HG03025 (cell line): Measurements from ENCODE around the gene STOX2.
"Not testable (repeated sequence)": the region's sequence is repeated elsewhere in the genome, so short reads cannot be mapped to it uniquely, and the experiment has no call there.

Source experiments
- ATAC-seq: cut with Tn5 transposase; IDR thresholded peaks from one replicate; pipeline ENCODE4 v1.9.1; 2021; ENCODE audit warnings: mild to moderate bottlenecking, moderate library complexity; ENCODE audit not compliant: unreplicated experiment, low FRiP score

Gene STOX2

DNA sequence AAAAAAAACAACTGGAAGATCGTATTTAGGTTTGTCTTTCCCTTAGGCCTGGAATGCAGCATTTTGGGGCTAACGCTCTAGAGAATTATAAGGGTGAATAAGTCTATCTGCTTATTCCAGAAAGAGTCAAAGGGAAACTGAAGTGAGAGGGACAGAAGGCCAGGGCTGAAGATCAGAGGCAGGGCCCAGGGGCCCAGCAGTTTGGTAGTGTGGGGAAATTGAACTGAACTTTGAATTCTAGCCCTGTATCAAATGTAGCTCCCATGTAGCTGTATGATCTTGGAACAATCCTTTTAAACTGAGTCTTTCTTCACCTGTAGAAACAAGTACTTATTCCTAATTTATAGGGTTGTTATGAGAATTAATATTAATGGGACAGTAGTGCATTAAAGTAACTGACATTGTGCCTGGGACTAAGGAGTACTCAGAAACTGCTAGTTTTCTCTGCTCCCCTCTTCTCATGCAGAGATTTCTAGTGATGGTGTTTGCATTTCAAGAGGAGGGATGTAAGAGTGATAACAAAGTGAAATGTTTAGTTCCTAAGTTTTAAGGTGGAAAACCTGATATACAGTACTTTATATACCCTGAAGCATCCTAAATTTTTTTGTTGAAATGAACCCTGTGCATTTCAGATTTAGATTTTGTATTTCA, 30.4 kb downstream of the STOX2 start:
- ATAC-seq, result no peak

DNA sequence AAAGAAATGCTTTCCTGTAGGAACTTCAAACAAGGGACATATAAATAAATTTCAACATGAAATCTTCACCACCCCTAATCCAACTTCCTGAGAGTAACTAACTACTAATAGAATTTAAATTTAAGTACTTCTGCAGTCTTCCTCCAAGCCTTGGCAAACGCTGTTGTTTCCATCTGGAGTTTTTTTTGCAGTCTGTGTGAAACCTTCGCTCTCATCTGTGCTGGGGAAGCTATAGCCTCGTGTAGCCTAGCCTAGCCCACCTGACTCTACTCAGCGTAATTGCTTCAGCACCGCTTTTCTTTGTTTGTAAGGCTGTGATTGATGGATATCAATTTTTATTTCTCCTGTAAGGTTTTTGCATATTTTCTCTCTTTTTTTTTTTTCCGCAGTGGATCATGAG, 30.9 kb downstream of the STOX2 start:
- ATAC-seq, result no peak

DNA sequence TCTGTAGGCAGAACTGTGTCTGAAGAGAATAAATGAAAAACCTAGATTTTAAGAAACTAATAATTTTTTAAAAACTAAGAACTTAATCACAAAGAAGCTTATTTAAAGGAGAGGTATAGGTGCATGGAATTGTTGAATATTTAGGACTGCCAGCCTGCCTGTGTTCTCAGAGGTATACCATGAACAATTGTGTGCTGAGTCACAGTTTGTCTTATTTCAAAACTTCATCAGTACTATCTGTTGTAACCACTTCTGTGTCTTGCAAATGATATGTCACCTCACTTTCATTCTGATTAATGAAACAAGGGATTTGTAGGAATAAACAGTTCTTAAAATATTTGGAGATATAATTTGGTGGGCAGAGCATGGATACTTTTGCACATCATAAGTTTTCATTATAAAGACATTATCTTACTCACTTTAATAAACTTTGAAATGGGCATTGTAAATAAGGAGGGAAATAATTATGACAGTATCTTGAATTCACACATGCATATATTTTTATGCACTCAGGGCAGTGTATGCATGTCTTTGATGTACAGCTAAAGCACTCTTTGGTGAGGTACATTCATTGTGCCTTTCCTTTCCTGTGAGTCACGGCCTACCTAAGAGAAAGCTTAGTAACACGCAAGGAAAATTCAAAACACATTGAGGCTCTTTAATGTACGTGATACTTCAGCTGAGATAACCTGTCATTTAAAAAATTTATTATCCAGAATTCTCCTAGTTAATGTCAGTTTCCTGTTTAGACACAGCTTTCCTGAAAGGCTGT, 31.7 kb downstream of the STOX2 start:
- ATAC-seq, result no peak

DNA sequence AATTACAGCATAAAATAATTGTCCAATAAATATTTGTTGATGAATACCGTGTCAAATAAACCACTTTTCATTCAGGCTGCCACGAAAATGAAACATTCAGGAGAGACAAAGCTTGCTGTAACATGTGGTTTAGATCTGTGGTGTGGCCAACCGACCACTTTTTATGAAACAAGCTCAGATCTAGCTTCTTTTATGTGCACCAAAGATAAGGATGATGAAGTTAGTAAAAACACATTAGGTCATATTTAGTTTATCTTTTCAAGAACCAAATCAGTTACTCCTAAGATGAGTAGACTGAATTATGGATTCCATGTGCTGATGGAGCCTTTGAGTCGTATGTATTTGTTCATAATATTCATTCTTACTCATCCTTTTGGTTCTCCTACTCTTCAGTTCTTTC, 35.8 kb downstream of the STOX2 start:
- no peak for ATAC-seq

DNA sequence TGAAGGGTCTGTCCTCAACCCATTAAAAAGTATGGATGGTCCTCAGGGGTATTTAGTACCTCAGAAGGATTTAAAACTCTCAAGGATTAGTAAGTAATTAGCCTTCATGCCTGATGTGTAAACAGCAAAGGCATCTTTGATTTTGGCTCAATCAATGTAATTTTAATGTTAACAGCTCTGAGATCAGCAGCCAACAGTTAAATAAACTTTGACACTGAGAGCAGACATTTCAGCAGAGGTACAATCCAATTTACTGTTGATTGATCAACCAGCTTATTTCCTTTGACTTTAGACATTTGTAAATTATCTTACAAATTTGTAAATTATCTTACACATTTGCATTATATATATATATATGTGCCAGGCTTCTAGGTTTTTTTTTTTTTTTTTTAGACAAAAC, 36.9 kb downstream of the STOX2 start:
- no peak for ATAC-seq

DNA sequence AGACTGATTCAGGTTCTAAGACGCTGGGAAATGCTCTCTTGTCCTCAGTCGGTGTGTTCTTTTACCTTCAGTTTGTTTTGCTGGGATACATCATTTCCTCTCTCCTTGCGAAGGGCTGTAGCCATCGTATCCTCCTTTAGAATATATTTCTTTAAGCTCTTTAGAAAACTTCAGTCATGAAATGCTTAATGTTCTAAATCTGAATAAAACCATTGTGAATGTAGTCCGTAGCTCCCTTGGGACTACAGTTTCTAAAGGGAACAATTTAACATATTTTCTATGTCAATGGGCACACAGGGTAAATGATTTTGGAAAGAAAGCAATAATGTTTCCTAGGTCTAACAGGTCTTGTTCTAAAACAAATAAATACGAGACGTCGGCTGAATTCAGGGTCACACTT, 40.6 kb downstream of the STOX2 start:
- no peak for ATAC-seq

DNA sequence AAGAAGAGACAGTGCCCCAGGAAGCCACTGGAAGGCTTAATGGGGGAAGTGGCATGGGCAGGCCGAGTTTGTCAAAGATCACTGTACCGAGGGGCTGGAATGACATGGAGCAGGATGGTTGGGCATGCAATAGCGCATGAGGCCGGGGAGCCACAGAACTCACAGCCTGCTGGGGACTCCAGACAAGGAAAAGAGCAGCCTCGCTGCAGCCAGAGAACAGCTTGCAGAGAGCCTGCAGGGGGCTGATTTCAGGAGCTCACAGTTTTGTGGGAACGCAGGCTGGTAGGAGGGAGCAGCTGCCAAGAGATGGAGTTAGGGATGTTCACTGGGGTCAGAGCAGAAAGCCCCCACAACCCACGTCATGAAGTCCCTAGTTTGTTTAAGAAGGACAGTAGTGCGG, 45.4 kb downstream of the STOX2 start:
- no peak for ATAC-seq

DNA sequence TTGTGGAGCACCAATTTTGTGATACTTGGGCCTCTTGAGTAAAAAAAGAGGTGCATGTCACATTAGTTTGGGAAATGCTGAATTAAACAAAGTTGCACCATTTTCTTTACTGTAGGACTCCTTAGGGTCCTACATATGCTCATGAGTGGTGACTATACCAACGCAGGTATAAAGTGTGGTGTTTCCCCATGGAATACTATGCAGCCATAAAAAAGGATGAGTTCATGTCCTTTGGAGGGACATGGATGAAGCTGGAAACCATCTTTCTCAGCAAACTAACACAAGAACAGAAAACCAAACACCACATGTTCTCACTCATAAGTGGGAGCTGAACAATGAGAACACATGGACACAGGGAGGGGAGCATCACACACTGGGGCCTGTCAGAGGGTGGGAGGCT, 47.5 kb downstream of the STOX2 start:
- not testable (repeated sequence) for ATAC-seq

DNA sequence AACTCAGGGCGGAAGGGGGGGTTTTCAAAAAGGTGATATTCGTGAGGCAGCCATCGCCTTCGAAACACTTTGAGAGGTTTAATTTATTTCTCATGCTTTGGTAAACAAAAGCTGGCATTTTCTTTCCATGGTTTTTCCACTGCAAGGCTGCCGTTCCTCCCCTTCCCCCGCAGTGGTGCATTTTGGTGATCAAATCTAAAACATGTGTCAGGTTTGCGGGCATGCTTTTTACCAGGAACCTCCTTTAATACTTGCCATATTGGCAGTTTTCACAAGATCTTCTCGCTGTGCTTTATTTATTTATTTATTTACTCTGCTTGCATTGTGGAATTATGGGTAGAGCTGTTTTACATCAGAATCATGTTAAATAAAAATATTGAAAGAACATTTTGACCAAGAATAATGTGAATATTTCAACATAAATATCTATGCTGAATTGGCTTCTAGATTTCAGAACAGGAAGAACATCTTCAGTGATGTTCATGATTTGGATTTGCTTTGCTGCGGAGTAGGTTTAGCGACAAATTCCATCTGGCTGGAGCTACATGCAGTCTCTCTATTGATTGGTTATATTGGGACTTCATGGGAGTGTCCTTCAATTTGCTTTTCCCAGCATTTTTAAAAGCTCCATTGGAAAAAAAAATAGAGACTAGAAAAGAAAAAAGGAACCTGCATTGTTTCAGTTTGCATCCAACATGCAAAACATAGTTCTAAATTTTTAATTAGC, 54.4 kb downstream of the STOX2 start:
- ATAC-seq, result no peak

DNA sequence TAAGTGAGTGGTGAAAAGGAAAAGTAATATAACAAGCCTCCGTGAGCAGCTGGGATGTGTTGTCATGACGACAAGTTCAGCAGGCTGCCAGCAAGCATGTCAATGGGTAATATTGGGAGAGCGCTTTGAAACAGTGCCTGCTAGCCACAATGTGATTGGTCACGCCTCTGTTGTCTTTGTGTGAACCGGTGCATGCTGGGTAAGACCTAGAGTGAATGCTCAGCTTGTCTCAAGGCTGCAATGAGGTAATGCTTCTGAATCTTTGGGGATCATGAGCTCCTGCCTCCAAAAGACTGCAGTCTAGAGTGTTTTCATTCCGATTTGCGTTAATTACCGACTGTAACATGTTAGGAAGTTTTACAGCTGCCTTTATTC, 54.9 kb downstream of the STOX2 start:
- no peak for ATAC-seq

DNA sequence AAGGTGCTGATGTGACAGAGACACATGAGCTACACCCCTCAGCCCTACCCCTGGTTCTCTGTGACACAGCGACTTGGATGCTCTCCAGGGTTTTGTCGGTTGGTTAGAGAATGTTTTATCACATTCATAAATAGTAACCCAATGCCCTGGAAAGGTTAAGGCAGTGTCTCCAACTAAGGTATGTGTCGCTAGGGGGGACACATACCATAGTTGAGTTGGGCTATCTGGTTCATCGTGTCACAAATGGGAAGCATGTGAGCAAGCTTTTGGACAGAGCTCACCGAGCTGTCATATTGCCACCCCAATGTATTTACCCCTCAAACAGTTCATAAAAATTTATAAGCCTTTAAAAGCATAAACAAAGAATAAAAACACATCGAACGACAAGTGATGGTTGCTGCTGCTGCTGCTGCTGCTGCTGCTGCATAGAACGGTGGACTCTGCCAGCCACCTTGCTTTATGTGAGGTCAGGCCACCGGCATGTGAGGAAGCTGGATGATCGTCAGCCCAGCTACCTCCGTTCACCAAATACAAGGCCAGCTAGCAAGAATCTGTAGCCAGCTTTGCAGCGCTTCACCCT, 55.9 kb downstream of the STOX2 start:
- ATAC-seq, result no peak

DNA sequence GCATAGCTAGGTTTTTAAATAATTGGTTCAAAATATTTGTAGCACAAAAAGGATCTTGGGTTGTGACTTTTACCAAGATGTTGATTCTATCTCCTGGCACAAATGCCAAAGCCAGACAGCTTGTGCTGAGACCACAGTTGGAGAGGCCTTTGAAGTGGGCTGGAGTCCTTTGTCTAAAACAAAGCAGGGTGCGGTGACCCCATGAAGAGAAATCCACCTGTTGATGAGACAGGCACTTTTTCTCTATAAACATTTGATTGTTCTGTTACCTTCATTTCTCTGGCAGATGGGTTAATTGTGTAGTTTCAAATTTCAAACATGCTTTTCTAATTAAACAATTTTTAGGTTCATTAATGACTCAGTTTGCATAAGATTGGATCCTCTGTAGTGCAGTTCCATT, 56.7 kb downstream of the STOX2 start:
- no peak for ATAC-seq

DNA sequence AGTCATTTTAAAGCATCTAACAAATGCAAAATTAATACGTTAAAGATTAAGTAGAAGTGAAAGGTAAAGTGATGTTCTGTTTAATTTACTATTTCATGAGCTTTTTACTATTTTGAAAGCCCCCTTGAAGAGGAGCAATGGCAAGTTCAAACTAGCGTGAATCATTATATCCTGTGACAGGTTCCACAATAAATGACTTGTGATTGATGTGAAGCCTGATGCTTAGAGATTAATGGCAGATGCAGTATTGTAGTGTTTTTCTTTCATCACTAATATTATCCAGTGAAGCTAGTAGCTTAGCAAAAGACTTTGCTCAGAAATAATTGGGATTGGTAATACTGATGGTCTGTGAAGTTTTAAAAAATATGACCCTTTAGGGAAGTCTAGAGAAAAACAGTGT, 57.3 kb downstream of the STOX2 start:
- ATAC-seq, result no peak

DNA sequence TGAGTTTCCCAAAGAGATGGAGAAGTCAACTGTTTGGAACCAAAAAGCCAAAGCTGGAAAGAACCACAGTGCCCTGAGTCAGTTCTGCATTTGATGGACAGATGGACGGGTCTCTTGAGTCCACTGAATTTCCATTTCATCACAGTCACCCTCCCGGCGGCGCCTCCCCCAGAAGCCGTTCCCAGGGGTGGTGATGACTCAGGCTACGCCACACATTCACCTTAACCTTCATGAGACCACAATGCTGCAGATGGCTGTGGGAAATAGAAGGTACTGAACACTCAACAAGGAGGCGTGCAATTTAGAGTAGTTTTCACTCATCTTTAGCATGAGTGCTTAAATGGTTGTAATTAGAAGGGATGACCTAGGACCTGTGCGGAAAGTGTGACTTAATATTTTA, 61.3 kb downstream of the STOX2 start:
- ATAC-seq, result no peak

DNA sequence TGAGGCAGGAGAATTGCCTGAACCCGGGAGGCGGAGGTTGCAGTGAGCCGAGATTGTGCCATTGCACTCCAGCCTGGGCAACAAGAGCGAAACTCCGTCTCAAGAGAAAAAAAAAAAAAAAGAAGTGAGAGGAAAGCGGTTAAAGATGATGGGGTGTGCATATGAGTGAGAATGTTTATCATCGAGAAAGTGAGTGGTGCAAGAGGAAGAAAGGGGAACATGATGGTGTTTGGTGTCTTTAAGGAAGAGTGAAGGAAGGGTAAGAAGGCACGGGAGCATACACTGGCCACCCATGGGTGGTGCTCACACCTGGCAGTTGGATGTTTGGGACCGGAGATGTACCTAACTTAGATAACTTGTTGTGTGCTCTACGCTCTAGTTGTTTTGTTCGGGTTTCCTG, 62.2 kb downstream of the STOX2 start:
- ATAC-seq, result no peak

DNA sequence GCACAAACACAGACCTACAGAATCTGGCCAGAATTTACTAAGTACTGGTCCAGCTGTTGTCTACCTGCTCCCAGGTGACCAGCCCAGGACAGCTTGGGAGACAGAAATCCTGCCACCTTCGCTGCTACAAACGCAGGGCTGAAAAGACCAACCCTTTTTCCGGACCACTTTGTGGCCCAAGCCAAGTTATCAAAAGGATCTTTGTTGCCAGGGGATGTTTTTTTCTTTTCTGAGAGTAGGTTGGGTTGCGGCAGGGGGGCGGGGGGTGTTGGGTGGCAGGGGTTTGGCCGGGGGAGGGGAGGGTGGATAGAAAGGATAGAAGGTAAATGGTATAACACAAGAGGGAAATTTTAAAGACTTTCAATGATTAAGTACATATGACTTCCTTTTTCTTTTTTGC, 63.4 kb downstream of the STOX2 start:
- no peak for ATAC-seq

DNA sequence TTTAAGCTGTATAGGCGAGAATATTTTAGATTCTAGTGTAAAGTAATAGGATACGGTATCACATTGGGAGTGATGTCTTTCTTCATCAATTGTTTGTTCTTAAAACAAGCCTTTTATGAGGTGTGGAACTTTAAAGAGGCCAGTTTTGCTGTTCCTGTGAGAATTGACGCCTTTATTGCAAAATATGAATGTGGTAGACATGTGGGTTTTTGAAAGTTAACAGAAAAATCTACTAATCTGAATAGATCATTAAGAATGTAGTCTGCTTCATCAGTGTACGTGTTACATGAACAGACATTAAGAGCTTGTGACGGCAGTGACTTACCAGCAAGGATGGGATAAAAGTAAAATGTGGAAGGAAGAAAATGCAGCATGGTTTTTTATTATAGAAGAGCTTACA, 63.8 kb downstream of the STOX2 start:
- ATAC-seq, result no peak

DNA sequence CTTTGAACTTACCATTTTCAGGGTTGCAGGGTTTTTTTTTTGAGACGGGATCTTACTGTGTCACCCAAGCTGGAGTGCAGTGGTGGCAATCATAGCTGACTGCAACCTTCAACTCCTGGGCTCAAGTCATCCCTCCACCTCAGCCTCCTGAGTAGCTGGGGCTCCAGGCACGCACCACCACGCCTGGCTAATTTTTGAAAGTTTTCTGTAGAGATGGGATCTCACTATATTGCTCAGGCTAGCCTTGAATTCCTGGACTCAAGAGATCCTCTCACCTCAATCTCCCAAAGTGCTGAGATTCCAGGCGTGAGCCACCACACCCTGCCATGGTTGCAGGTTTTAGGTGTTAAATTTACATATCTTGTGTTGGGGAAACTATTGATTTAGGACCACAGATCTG, 64.5 kb downstream of the STOX2 start:
- ATAC-seq, result no peak

DNA sequence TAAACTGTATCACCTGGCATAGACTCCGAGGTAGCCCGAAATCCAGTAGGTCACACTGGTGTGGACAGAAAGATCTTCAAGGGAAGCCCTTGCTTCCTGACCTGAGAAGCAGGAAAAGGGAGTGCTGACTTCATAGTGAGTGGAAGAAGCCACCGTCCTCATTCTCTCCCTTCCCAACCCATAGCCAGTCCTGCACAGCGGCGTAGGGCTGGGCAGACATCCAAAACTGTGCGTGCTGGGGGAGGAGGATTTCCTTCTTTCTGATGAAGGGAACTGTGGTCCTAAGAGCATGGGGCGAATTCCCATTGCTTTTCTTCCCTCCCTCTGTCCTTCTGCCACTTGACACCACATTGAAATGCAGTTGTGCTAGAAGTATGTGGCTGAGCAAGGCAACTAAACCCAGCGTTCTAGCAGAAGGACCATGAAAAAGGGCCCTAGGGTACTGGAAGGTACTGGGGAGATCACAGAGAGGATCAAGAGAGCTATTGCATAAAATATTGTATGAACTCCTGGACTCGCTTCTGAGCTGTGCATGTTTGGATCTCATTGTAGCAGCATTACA, 66.9 kb downstream of the STOX2 start:
- no peak for ATAC-seq

DNA sequence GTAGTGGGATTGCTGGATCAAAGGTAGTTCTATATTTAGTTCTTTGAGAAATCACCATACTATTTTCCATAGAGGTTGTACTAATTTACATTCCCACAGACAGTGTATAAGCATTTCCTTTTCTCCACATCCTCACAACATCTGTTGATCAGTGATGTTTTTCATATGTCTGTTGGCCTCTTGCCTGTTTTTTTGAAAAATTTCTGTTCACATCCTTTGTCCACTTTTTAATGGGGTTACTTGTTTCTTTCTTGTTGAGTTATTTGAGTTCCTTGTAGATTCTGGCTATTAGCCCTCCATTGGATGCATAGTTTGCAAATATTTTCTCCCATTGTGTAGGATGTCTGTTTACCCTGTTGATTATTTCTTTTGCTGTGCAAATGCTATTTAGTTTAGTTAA, 72.6 kb downstream of the STOX2 start:
- no peak for ATAC-seq

DNA sequence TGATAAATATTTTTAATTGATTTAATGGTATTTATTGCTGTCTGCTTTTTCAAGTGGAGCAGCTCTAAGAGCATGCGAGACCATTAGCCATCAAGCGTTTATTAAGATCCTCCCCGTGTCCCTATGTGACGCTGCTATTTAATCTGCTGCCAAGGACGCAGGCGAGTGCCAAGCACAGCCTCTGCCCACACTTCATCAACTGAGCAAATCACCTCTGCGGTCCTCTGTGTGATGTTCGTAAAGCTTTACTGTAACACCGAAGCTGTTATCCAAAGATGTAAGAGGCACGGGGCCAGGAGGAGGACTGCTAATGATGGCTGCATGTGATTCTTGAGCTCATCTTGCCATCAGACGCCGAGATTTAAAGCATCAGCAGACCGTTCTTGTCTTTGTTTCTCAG, 79.5 kb downstream of the STOX2 start:
- ATAC-seq, result no peak
